Ureter (tissue), 1 donor: Measurements from ENCODE around the gene MPIG6B. TPM values are rescaled to one million over a fixed set of nuclear protein-coding genes. Genes with fewer than 3 reads are reported as not detected.
"Not testable (repeated sequence)": the region's sequence is repeated elsewhere in the genome, so short reads cannot be mapped to it uniquely, and the experiment has no call there.

Experiments
- DNase-seq: peaks from one replicate; pipeline ENCODE4 v3.0.0-alpha.2; 2020; ENCODE audit warnings: low spot score
- total RNA-seq: library from RNA; stranded (reverse); gene quantifications from one replicate; pipeline ENCODE4 v1.2.4, GENCODE V29; 2023
- donor health status: DM: yes; HTN: yes; CAD: no.

The MPIG6B gene
- total RNA-seq, 1 donor from 2014 or later, result 0.26 TPM

DNA sequence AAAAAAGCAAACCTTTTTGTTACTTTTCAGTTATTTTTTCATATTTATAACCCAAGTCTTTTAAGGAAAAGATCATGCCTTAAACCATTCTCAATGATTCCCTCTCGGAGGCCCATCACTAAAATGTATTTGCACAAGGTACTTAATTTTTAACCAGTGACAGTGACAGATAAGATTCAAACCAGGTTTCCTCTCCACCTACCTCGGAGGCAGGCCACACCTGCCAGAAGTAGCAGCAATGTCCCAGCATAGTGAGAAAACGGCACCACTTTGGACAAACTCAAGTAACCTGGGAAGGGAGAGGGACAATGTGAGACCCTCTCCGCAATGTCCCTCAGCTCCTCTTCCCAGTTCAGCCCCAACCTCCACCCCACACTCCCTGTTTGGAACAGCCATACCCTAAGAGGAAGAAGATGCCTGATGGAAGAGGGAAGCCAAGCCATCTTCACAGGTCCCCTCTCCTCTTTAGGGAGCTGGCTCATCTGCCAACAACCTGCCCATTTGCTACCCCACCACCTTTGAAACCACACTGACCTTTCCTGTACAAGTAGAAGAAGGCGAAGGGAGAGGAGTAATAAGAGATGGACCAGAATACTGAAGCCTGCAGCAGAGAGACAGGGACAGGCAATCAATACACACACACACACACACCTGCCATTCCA lies 22.3 kb upstream of the MPIG6B start:
- no peak for DNase-seq

DNA sequence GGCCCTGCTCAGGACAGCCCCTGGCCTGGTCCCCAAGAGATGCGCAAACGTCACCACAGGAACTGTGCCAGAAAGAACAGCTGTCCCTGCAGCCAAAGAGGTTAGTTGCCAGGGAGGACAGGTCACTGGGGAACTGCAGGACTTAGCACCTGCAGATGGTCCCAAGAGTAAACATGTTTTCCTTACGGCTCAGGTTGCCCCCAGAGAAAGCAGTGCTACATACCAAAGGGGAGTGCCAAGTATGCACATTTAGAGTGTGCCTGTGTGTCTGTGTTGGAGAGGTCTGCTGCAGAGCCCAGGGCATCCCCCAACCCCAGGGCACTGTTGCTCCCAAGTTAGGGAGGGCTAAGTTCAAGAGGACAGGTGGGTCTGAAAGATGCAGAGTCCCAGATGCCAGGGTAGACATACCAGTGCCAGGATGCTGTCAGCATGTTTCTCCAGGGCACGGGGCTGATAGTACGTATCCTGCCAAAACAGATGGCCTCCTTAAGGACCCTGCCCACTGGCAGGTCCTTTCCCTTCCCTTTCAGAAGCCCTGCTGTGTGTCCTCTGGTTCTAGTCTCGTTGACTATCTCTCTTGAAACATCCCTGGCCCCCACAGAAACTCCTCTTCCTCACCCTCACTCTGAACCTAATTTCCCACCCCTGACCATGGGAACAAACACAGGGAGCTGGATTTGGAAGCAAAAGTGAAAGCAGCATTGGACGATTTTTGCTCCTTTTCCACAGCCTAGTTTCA lies 21.3 kb upstream of the MPIG6B start:
- no peak for DNase-seq

DNA sequence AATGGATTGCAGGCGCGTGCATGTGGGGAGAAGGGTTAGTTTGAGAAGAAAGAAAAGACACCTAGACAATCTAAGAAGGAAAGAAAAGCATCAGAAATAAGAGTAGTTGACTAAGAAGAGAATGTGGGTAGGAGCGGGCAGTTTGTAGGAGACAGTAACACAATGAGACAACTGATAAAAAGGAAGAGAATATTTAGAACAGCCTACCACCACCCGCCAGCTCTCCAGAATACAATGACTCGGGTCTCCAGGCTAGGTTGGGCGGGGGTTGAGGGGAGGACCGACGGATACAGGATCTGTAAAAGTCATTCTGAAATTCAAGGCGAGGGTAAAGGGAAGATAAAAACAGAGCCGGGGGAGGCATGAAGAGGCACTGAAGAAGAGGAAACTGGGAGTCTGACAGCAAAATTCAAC lies 20.8 kb upstream of the MPIG6B start:
- no peak for DNase-seq

DNA sequence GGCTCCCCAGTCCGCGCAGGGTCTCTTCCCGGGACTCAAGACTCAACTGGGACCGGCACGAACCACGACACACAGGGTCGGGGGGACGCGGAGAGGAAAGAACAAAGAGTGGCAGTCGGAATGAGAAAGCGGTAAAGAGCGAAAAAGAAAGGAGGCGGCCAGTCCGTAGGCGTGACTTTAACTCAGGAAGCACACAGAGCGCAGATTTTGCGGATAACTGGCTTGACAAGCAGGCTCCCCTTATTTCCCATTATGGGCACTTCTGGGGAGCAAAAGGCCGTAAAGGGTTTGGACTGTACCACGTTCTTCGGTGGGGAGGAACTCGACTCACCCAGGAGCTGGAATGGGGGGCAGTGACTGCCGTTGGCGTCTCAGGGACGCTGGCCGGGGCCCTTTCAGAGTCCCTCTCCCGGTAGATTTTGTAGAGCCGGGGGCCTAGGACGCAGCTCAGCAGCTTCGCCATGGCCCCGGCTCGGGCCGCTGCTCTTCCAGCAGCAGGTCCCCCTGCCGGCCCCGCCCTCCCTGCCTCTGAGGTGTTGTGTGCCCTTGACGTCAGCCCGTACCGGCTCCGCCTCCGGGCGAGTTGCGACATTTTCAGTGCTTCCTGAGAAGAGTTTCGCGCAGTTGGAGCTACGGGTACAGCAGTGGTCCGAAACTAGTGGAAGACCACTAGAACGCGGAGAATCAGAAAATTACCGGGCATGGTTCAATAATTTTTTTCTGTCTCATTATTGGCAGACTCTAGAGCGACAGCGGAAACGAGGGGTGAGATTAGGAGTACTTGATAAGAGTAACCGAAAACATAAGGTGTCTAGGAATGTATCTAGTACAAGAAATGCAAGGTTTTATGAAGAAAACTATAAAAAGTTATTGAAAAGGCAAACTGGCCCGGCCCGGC lies 20.1 kb upstream of the MPIG6B start, which contains the start of gene ABHD16A:
Gene ABHD16A, minus strand, starts transcription at position 506 of the 898 bp plus-strand sequence. Its CDS starts 43 bp downstream, at position 463.
- DNase-seq, result peak; percentile 99

DNA sequence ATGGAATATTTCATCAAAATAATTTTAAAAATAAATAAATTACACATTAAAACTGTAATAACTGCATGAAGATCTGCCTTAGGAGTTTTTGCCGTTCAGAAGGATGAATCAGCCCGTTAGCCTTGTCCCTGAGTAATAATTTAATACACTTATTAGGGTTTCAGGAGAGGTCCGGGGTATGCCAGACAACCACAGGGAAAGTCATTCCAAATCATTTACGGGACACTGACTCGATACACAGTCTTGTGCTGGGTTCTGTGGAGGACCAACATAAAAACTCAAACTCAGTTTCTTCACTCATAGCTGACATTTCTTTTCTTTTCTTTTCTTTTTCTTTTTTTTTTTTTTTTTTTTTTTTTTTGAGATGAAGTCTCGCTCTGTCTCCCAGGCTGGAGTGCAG lies 17.2 kb upstream of the MPIG6B start:
- DNase-seq, result no peak

DNA sequence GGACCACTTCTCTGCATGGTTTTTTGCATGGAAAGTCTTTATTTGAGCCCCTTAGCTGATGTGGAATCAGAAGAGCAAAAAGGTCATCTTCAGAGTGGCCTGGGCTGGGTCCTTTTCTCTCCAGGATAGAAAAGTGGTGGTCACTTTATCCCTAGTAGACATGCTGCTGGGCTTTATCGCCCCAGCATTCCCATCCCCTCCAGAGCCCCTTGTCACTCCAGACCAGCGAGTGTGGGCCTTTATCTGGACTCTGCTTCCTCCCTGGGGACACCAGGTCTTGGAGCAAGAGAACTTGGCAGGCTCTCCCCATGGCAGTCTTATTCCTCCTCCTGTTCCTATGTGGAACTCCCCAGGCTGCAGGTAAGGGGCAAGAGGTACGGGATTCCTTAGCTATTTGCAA lies 16.6 kb upstream of the MPIG6B start, which contains the start of gene LY6G6F:
Gene LY6G6F, plus strand, starts transcription at position 268 of the 400 bp plus-strand sequence. Its CDS starts 41 bp downstream, at position 309.
- DNase-seq, result no peak

DNA sequence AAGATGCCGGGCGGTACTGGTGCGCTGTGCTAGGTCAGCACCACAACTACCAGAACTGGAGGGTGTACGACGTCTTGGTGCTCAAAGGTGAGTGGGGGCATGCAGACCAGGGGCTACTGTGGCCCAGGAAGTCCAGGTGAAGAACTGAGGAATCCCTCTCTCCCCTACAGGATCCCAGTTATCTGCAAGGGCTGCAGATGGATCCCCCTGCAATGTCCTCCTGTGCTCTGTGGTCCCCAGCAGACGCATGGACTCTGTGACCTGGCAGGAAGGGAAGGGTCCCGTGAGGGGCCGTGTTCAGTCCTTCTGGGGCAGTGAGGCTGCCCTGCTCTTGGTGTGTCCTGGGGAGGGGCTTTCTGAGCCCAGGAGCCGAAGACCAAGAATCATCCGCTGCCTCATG lies 15.5 kb upstream of the MPIG6B start:
- DNase-seq, result no peak

DNA sequence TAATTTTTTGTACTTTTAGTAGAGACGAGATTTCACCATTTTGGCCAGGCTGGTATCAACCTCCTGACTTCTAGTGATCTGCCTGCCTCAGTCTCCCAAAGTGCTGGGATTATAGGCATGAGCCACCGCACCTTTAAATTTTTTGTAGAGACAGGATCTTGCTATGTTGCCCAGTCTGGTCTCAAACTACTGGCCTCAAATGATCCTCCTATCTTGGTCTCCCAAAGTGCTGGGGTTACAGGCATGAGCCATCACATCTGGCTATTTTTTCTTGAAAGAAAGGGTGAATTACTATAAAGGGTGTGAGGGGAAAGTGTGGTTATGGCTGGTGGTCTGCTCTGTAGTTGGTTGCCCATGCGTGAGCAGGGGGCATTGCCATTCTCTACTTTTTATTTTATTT lies 14.9 kb upstream of the MPIG6B start:
- DNase-seq, result no peak

DNA sequence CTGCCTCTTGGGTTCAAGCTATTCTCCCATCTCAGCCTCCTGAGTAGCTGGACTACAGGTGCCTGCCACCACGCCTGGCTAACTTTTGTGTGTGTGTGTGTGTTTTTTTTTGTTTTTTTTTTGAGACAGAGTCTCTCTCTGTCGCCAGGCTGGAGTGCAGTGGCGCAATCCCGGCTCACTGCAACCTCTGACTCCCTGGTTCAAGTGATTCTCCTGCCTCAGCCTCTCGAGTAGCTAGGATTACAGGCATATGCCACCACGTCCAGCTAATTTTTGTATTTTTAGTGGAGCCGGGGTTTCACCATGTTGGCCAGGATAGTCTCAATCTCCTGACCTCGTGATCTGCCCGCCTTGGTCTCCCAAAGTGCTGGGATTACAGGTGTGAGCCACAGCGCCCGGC lies 14.0 kb upstream of the MPIG6B start:
- not testable (repeated sequence) for DNase-seq

DNA sequence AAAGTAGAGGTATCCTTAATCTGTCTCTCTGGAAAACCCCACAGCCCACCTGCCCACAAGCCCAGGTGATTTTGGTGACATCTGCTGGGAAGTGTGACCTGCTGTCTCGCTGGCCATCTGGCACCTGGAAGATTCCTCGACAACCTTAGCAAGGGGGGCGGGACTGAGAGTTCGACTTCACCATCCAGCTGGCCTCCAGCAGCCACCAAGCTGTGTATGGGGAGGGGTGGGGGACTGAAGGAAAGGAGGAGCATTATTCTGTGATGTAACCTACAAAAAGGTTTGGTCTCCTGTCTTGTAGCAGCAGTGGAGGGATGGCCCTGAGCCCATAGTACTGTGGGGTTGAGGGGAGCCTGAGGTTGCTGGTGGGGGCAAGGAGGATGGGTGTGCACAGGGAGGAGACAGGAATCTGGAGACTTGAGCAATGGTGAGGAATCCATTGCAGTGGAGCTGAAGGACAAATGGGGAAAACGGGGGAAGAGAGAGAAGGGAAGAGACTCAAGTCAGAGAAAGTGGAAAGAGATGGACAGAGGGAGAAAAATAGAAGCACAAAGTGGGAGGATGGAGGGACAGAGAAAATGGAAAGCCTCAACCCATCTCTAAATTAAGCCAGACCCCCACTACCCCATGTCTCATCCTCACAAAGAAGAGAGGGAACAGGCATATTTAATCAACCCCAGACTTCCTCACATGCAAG lies 12.5 kb upstream of the MPIG6B start:
- no peak for DNase-seq

DNA sequence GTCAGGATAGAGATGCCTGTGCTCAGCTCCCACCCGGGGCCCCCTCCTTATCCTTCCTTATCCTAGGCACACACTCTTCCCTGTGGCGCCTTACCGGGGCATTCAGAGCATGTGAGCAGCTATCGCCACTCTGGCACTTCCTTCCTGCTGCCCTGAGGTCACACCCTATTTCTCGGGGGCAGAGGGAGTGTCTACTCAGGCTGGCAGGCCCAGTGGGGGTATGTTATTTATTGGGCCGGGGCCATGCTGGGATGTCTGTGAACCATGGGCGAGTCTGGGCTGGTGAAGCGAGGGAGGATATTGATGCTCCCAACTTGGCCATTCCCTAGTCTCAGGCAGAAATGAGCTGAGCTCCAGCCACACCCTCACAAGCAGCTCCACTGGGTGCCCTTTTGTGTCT lies 11.9 kb upstream of the MPIG6B start:
- no peak for DNase-seq

DNA sequence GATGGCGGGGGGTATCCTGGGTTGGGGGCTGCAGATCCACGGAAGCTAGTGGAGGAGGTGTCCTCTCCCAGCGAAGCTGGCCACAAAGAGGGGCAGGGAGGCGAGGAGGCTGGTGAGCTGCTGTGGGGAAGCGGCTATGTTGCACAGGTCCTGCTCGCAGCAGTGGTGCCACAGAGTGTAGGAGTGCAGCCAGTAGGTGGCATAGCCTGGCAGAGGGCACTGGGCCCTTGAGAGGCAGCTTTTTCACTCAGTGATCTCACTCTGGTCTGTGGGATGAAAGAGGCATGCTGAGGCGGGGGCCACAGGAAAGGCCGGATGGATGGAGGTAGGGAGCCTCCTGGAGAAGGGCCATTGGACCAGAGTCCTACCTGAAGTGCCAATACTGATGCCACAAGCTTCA lies 10.9 kb upstream of the MPIG6B start:
- DNase-seq, result no peak

DNA sequence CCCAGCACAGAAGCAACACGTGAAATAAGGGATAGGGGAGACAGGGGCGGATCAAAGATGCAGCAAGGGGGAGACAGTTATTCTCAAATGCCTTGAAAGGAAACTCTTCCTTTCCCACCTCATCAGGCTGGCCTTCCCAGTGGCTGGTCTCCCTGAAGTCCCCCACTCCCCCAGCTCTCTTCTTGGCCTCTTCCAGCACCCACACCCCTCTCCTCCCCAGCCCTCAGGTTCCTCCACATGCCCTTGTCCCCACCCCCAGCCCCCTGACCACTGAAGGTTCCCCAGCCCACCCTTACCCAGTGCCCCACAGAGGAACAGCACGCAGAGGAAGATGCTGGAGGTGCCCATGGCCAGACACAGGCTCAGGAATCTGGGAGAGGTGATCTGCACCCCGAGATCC lies 9.7 kb upstream of the MPIG6B start:
- DNase-seq, result no peak

DNA sequence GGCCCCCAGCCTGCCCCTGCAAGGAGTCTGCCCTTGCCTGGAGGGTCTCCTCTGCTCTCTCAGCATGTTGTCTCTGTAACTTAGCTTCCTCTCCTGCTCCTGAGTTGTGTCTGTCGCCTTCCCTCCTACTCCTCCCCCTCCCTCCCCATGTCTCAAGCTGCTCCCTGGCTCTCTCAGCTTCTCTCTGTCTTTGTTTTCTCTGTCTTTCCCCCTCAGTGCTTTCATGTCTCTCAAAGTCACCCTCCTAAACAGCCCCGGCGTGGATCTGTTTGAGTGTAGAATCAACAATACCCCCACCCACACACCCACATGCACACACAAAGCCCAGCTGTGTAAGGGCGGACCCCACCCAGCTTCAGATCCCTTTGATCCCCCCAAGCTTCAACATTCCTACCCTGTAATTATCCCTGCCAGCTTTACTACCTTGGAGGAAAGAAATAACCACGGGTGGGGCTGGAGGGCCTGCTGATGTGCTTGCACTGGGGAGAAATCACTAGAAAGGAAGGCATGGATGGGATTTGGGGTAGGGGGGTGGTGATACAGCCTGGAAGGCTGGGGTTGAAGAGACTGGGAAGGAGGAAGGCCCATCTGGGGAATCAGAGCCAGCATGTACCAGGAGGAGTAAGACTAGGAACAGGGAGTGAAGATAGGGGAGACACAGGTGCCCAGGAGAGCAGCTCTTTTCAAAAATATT lies 9.0 kb upstream of the MPIG6B start:
- DNase-seq, result no peak

DNA sequence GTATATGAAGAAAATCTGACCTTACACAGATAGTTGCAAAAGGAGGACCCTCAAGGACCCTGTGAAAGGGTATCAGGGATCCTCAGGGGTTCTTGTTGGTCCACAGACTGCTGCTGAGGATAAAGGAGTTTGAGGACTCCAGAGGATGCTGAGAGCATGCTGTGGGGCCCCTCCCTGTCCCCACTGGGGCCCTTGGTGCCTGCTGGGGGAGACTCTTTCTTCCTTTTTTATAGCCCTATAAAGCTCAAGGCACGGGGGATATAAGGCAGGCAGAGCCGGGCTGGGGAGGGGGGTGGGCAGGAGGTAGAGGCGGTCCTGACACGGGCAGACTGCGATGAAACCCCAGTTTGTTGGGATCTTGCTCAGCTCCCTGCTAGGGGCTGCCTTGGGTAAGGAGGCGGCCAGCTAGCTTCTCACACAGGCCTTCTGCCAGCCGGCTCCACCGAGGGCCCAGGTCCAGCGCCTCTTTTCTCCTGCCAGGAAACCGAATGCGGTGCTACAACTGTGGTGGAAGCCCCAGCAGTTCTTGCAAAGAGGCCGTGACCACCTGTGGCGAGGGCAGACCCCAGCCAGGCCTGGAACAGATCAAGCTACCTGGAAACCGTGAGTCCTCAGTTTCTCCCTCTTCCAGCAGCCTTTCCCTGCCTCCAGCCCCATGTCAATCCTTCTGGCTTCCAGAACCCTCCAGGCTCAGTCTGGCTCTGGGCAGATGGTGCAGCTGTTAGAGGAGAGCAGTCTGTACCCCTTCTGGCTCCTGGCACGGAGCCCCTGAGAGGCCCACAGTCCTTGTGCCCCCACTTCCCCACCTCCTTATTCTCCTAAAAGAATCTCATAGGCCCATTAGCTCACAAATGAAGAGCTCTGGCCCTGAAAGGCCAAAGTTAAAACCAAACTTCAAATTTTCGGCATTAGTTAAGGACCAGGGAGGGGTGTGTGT lies 7.9 kb upstream of the MPIG6B start, which contains the start of gene LY6G6D:
Gene LY6G6D, plus strand, starts transcription at position 327 of the 937 bp plus-strand sequence. Its CDS starts 8 bp downstream, at position 335.
- no peak for DNase-seq

DNA sequence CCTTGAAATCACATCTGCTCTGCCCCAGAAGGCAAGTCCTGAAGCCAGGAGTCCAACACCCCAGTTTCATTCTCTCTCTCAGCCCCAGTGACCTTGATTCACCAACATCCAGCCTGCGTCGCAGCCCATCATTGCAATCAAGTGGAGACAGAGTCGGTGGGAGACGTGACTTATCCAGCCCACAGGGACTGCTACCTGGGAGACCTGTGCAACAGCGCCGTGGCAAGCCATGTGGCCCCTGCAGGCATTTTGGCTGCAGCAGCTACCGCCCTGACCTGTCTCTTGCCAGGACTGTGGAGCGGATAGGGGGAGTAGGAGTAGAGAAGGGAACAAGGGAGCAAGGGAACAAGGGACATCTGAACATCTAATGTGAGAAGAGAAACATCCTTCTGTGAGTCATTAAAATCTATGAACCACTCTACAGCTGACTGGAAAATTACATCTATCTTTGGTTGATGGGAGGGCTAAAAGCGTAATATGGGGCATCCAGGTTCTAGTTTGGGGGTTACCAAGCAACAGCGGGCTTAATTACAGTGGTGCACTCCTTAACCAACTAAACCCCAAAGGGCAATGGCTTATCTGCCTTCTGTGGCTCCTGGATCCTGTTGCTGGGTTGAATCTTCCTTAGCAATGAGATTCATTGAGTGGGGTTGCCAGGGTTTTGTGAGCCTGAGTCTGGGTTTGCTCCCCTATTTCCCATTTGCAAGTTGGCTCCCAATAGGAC lies 5.5 kb upstream of the MPIG6B start:
- no peak for DNase-seq

DNA sequence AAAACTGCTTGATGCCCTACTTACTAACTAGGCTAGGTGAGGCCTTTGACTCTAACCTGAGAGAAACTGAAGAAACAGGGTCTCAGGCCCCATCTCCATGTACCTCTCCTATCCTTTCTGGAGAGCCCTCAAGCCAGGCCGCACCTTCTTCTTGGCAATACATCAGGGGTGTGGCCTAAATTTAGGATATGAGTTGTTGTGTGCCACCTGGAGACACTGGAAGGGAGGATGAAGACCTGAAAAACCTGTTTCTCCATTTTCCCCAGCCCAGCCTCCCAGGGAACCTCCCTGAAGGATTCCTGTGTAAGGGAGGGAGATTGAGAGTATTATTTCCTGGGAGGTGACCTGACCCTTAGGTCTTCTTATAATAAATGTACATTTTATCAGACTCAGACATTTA lies 4.9 kb upstream of the MPIG6B start:
- no peak for DNase-seq

DNA sequence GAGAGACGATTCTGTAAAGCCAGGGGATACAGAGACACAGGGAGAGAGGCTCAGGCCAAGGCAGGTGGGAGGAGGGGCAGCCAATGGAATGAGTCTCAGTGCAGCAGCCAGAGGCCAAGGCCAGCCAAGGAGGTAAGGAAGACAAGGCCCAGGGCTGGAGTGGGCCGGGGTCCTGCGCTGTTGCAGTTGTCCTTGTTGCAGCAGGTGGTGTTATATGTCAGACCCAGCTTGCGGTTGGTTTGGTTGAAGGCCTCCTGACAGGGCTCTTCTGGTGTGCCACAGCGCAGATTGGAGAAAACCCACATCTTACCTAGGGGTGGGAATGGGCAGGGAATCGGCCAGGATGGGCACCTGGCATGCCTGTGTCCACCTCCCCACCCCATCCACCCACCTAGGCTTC lies 4.2 kb upstream of the MPIG6B start:
- DNase-seq, result no peak

DNA sequence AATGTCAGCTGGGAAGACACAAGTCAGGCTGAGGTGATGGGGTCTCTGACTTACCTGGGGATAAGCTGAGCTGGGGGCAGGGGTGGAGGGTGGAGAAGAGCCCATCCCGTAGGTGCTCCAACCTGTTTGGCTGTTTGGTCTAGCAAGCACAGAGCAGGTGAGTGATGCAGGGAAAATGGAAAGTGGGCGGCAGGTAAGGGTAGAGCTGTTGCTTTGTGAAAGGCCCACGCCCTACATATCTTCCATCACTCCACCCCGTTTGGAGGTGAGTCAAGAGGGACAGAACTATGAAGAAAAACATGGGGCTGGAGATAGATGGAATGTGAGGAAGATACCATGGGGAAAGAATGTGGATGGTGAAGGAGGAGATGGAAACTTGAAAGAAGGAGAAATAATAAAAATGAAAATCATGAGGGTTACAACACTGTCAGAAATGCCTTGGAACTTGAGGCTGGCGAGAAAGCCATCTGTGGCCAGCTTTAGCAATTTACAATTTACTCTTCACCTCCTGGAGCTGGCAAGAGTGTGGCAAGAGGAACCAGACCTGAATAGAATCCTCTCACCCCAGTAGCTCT lies 2.9 kb upstream of the MPIG6B start:
- DNase-seq, result no peak
